Breast epithelium (tissue), 4 donors: ENCODE data around the gene CCDC178. TPM values are rescaled to one million over a fixed set of nuclear protein-coding genes. Genes with fewer than 3 reads are reported as not detected.

ENCODE experiments used
- DNase-seq, 2 donors: peaks; one replicate each; pipeline ENCODE4 v3.0.0-alpha.2; 2019; ENCODE audit warnings: low spot score in 2 of 2
- H3K27ac ChIP-seq, 2 donors: fragments of 200-600 bp; sonication (generic) in 1 of 2; one replicate each; pipeline ENCODE4 v1.5.1; 2016 to 2019; ENCODE audit warnings: mild to moderate bottlenecking in 1 of 2
- H3K27me3 ChIP-seq, 2 donors: fragments of 200-600 bp; sonication (generic) in 1 of 2; one replicate each; pipeline versions ENCODE4 v1.5.1 to v1.6.0; 2017 to 2019; ENCODE audit warnings: control low read depth in 1 of 2, mild to moderate bottlenecking in 1 of 2
- H3K36me3 ChIP-seq: fragments of 200-600 bp; one replicate; pipeline ENCODE4 v1.5.1; 2019
- H3K4me1 ChIP-seq, 2 donors: fragments of 200-600 bp; sonication (generic); one replicate each; pipeline ENCODE4 v1.5.1; 2016 to 2019; ENCODE audit warnings: control low read depth in 1 of 2
- H3K4me3 ChIP-seq, 3 donors: fragments of 200-600 bp; sonication (generic); 1 replicate in 2 of 3; 2 replicates in 1 of 3; pipeline ENCODE4 v1.5.1; 2016 to 2019; ENCODE audit warnings: mild to moderate bottlenecking in 3 of 3, moderate library complexity in 2 of 3
- H3K9me3 ChIP-seq, 2 donors: fragments of 200-600 bp; sonication (generic) in 1 of 2; one replicate each; pipeline ENCODE4 v1.5.1; 2016 to 2019; ENCODE audit warnings: control low read depth in 1 of 2
- POLR2A ChIP-seq: fragments of 450-650 bp; IDR thresholded peaks from one replicate; pipeline ENCODE4 v1.6.1; 2016; ENCODE audit warnings: antibody characterized with exemption, mild to moderate bottlenecking, moderate library complexity
- POLR2AphosphoS5 ChIP-seq, 3 donors: sonication (generic); formaldehyde crosslinking; IDR thresholded peaks; one replicate each; pipeline ENCODE4 v1.6.1; 2017; ENCODE audit warnings: antibody characterized with exemption in 3 of 3
- intact Hi-C: fragments of 100-400 bp; cut with DNase I; formaldehyde crosslinking; loops from one replicate; pipeline ENCODE4 v1.15.1; 2023; ENCODE audit warnings: low total_unique reads
- total RNA-seq, 3 donors: library from RNA; depleted of rRNA; stranded (reverse); fragments of >200 nt; gene quantifications; one replicate each; pipeline ENCODE4 v1.1.0, GENCODE V29; 2016
- TF ChIP-seq, protein P1 (sequence below), 3 donors: fragments of 450-650 bp; IDR thresholded peaks; one replicate each; pipeline ENCODE4 v1.5.1; 2016 to 2017; ENCODE audit warnings: antibody characterized with exemption in 3 of 3, mild to moderate bottlenecking in 3 of 3, moderate library complexity in 3 of 3

The CCDC178 gene
- total RNA-seq, 3 donors from 2014 or later, result 1.6 to 4.6 (median 3.5) TPM

GRCh38 chr18:33326975-33327374 lies 113.5 kb downstream of the CCDC178 start:
- no peak for DNase-seq
- Histone ChIP-seq H3K36me3 (no peaks in the 10 kb centered on the region), H3K4me1 (no peaks in the 10 kb centered on the region), H3K4me3 (no peak overlapping the region), H3K27ac (no peak overlapping the region), H3K27me3 (no peaks in the 10 kb centered on the region), H3K9me3 (no peaks in the 10 kb centered on the region)
- intact Hi-C loops, result no loop called here
- TF ChIP-seq POLR2AphosphoS5 (IDR thresholded peaks at IDR 0.05) (no peak), POLR2A (no peak)
- TF ChIP-seq, protein P1, sequence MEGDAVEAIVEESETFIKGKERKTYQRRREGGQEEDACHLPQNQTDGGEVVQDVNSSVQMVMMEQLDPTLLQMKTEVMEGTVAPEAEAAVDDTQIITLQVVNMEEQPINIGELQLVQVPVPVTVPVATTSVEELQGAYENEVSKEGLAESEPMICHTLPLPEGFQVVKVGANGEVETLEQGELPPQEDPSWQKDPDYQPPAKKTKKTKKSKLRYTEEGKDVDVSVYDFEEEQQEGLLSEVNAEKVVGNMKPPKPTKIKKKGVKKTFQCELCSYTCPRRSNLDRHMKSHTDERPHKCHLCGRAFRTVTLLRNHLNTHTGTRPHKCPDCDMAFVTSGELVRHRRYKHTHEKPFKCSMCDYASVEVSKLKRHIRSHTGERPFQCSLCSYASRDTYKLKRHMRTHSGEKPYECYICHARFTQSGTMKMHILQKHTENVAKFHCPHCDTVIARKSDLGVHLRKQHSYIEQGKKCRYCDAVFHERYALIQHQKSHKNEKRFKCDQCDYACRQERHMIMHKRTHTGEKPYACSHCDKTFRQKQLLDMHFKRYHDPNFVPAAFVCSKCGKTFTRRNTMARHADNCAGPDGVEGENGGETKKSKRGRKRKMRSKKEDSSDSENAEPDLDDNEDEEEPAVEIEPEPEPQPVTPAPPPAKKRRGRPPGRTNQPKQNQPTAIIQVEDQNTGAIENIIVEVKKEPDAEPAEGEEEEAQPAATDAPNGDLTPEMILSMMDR (IDR thresholded peaks at IDR 0.05), result no peak

GRCh38 chr18:33317640-33318039 lies 122.9 kb downstream of the CCDC178 start:
- Histone ChIP-seq H3K4me1 (no peaks in the 10 kb centered on the region), H3K27ac (no peak overlapping the region), H3K36me3 (no peaks in the 10 kb centered on the region), H3K4me3 (no peak overlapping the region), H3K9me3 (peaks cover 0 to 5% of the 10 kb centered on the region in 2 donors), H3K27me3 (no peaks in the 10 kb centered on the region)
- no peak for TF ChIP-seq POLR2A
- TF ChIP-seq, protein P1 (IDR thresholded peaks at IDR 0.05), result no peak
- no peak for TF ChIP-seq POLR2AphosphoS5 (IDR thresholded peaks at IDR 0.05)
- DNase-seq, result no peak
- intact Hi-C loops, result no loop called here

DNA sequence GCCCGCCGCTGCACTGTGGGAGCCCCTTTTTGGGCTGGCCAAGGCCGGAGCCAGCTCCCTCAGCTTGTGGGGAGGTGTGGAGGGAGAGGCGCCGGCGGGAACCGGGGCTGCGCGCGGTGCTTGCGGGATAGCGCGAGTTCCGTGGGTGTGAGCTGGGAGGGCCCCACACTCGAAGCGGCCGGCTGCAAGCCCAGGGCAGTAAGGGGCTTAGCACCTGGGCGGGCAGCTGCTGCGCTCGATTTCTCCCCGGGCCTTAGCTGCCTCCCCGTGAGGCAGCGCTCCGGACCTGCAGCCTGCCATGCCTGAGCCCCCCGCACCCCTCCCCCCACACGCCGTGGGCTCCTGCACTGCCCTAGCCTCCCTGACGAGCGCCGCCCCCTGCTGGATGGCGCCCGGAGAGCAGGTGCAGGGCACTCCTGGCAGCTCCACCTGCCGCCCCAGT lies 124.4 kb downstream of the CCDC178 start:
- Histone ChIP-seq H3K4me3 (no peak overlapping the region), H3K36me3 (no peaks in the 10 kb centered on the region), H3K4me1 (no peaks in the 10 kb centered on the region), H3K27ac (no peak overlapping the region), H3K9me3 (peaks cover 0 to 5% of the 10 kb centered on the region in 2 donors), H3K27me3 (no peaks in the 10 kb centered on the region)
- intact Hi-C loops, result no loop called here
- DNase-seq, result no peak
- TF ChIP-seq POLR2AphosphoS5 (IDR thresholded peaks at IDR 0.05) (no peak), POLR2A (no peak)
- TF ChIP-seq, protein P1 (IDR thresholded peaks at IDR 0.05), result no peak

- H3K27ac ChIP-seq, result no peak overlapping the region
- H3K27me3 ChIP-seq, result no peaks in the 10 kb centered on the region
- peaks cover 0 to 7% of the 10 kb centered on the region in 2 donors for H3K9me3 ChIP-seq
- no peaks in the 10 kb centered on the region for H3K36me3 ChIP-seq
- no peak for DNase-seq
- TF ChIP-seq POLR2A (no peak), POLR2AphosphoS5 (IDR thresholded peaks at IDR 0.05) (no peak)
- TF ChIP-seq, protein P1 (IDR thresholded peaks at IDR 0.05), result no peak
- intact Hi-C loops, result no loop called here
- H3K4me1 ChIP-seq, result no peaks in the 10 kb centered on the region
- H3K4me3 ChIP-seq, result no peak overlapping the region
Observed at GRCh38 chr18:33307520-33307919, 133.0 kb downstream of the CCDC178 start.

DNA sequence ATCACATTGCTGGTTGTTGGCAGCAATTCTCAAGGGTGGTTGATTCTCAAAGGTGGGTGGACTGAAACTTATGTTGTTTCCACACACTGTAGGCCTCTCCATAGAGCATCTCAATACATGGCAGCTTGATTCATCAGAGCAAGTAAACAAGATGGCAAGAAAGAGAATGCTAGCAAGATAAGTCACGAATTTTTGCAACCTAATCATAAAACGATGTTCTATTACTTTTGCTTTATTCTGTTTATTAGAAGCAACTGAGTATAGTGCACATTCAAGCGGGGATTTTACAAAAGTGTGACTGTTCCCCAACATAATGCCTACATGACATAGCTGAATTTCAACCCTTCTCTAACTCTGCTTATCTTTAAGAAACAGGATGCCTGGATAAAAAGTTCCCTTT lies 136.2 kb downstream of the CCDC178 start:
- Histone ChIP-seq H3K9me3 (peaks cover 0 to 7% of the 10 kb centered on the region in 2 donors), H3K4me3 (no peak overlapping the region), H3K4me1 (no peaks in the 10 kb centered on the region), H3K27ac (no peak overlapping the region), H3K27me3 (no peaks in the 10 kb centered on the region), H3K36me3 (no peaks in the 10 kb centered on the region)
- DNase-seq, result no peak
- TF ChIP-seq POLR2AphosphoS5 (IDR thresholded peaks at IDR 0.05) (no peak), POLR2A (no peak)
- TF ChIP-seq, protein P1 (IDR thresholded peaks at IDR 0.05), result no peak
- intact Hi-C loops, result no loop called here
